ENCODE measurements around the gene PRDM9. TPM values are rescaled to one million over a fixed set of nuclear protein-coding genes. Genes with fewer than 3 reads are reported as not detected.

The PRDM9 gene
- total and polyA plus RNA-seq, 2 of the 8 experiments (the other 6 are each of a cell fraction or from before 2014, with no cell fraction given): not detected

- TF ChIP-seq, protein P1, sequence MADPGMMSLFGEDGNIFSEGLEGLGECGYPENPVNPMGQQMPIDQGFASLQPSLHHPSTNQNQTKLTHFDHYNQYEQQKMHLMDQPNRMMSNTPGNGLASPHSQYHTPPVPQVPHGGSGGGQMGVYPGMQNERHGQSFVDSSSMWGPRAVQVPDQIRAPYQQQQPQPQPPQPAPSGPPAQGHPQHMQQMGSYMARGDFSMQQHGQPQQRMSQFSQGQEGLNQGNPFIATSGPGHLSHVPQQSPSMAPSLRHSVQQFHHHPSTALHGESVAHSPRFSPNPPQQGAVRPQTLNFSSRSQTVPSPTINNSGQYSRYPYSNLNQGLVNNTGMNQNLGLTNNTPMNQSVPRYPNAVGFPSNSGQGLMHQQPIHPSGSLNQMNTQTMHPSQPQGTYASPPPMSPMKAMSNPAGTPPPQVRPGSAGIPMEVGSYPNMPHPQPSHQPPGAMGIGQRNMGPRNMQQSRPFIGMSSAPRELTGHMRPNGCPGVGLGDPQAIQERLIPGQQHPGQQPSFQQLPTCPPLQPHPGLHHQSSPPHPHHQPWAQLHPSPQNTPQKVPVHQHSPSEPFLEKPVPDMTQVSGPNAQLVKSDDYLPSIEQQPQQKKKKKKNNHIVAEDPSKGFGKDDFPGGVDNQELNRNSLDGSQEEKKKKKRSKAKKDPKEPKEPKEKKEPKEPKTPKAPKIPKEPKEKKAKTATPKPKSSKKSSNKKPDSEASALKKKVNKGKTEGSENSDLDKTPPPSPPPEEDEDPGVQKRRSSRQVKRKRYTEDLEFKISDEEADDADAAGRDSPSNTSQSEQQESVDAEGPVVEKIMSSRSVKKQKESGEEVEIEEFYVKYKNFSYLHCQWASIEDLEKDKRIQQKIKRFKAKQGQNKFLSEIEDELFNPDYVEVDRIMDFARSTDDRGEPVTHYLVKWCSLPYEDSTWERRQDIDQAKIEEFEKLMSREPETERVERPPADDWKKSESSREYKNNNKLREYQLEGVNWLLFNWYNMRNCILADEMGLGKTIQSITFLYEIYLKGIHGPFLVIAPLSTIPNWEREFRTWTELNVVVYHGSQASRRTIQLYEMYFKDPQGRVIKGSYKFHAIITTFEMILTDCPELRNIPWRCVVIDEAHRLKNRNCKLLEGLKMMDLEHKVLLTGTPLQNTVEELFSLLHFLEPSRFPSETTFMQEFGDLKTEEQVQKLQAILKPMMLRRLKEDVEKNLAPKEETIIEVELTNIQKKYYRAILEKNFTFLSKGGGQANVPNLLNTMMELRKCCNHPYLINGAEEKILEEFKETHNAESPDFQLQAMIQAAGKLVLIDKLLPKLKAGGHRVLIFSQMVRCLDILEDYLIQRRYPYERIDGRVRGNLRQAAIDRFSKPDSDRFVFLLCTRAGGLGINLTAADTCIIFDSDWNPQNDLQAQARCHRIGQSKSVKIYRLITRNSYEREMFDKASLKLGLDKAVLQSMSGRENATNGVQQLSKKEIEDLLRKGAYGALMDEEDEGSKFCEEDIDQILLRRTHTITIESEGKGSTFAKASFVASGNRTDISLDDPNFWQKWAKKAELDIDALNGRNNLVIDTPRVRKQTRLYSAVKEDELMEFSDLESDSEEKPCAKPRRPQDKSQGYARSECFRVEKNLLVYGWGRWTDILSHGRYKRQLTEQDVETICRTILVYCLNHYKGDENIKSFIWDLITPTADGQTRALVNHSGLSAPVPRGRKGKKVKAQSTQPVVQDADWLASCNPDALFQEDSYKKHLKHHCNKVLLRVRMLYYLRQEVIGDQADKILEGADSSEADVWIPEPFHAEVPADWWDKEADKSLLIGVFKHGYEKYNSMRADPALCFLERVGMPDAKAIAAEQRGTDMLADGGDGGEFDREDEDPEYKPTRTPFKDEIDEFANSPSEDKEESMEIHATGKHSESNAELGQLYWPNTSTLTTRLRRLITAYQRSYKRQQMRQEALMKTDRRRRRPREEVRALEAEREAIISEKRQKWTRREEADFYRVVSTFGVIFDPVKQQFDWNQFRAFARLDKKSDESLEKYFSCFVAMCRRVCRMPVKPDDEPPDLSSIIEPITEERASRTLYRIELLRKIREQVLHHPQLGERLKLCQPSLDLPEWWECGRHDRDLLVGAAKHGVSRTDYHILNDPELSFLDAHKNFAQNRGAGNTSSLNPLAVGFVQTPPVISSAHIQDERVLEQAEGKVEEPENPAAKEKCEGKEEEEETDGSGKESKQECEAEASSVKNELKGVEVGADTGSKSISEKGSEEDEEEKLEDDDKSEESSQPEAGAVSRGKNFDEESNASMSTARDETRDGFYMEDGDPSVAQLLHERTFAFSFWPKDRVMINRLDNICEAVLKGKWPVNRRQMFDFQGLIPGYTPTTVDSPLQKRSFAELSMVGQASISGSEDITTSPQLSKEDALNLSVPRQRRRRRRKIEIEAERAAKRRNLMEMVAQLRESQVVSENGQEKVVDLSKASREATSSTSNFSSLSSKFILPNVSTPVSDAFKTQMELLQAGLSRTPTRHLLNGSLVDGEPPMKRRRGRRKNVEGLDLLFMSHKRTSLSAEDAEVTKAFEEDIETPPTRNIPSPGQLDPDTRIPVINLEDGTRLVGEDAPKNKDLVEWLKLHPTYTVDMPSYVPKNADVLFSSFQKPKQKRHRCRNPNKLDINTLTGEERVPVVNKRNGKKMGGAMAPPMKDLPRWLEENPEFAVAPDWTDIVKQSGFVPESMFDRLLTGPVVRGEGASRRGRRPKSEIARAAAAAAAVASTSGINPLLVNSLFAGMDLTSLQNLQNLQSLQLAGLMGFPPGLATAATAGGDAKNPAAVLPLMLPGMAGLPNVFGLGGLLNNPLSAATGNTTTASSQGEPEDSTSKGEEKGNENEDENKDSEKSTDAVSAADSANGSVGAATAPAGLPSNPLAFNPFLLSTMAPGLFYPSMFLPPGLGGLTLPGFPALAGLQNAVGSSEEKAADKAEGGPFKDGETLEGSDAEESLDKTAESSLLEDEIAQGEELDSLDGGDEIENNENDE (IDR thresholded peaks at IDR 0.05; ENCODE audit: insufficient replicate concordance, low read length): no peak
- TF ChIP-seq MAFK (IDR thresholded peaks at IDR 0.05; ENCODE audit: low read depth, low read length) (no peak), POLR2AphosphoS5 (IDR thresholded peaks at IDR 0.05; ENCODE audit: low read depth, low read length) (no peak), RNF2 (IDR thresholded peaks at IDR 0.05; ENCODE audit: borderline replicate concordance, low read depth, low read length, missing control alignments, poor library complexity, severe bottlenecking) (no peak), ASH2L (IDR thresholded peaks at IDR 0.05; ENCODE audit: low read length) (no peak), SRF (IDR thresholded peaks at IDR 0.05; ENCODE audit: low read depth, low read length) (no peak), TAF1 (IDR thresholded peaks at IDR 0.05; ENCODE audit: low read depth, low read length) (no peak), CTBP2 (IDR thresholded peaks at IDR 0.05; ENCODE audit: borderline replicate concordance, insufficient read depth, insufficient read length, low read length) (no peak), CBX5 (IDR thresholded peaks at IDR 0.05; ENCODE audit: low read depth, low read length) (no peak)
These were observed 18.3 kb downstream of the PRDM9 start (continued) for GRCh38 chr5:23525751-23526150.

Data from H1 (cell line).